ENCODE data around the gene NEK1.

DNA sequence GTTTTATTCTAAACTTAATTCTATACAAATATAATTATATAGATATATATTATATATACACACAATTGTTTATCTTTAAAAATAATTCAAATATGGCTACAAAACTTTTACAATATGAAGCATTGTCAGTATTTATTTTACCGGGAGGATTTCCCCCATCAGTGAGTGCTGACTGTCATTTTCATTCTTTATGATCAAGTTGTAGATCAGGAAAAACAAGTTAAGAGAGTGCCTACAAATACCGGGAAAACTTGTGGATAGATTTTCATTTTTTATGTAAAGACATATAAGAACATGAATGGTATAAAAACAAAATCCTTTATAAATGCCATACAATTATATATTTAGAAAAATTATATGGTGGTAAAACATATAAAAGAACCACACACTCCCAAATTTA is 45.8 kb upstream of the NEK1 start:
- no peak for TF ChIP-seq POLR2A (IDR thresholded peaks at IDR 0.05)
- TF ChIP-seq, protein P1, sequence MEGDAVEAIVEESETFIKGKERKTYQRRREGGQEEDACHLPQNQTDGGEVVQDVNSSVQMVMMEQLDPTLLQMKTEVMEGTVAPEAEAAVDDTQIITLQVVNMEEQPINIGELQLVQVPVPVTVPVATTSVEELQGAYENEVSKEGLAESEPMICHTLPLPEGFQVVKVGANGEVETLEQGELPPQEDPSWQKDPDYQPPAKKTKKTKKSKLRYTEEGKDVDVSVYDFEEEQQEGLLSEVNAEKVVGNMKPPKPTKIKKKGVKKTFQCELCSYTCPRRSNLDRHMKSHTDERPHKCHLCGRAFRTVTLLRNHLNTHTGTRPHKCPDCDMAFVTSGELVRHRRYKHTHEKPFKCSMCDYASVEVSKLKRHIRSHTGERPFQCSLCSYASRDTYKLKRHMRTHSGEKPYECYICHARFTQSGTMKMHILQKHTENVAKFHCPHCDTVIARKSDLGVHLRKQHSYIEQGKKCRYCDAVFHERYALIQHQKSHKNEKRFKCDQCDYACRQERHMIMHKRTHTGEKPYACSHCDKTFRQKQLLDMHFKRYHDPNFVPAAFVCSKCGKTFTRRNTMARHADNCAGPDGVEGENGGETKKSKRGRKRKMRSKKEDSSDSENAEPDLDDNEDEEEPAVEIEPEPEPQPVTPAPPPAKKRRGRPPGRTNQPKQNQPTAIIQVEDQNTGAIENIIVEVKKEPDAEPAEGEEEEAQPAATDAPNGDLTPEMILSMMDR (IDR thresholded peaks at IDR 0.05), result no peak

Data from testis (tissue), 2 donors.